Sciatic nerve (tissue), 2 donors: Measurements from ENCODE around the gene GLIPR2. TPM values are rescaled to one million over a fixed set of nuclear protein-coding genes. Genes with fewer than 3 reads are reported as not detected.
"Not testable (repeated sequence)": the region's sequence is repeated elsewhere in the genome, so short reads cannot be mapped to it uniquely, and the experiment has no call there.

Experiments
- ATAC-seq: fragments of 200-7000 bp; cut with Tn5 transposase; one replicate; pipeline ENCODE4 v1.9.1; 2020; ENCODE audit warnings: mild to moderate bottlenecking, moderate library complexity
- DNase-seq: peaks from one replicate; pipeline ENCODE4 v3.0.0-alpha.2; 2020; ENCODE audit warnings: low spot score
- intact Hi-C: fragments of 100-400 bp; cut with DNase I; formaldehyde crosslinking; loops from one replicate; pipeline ENCODE4 v1.14.2; 2022
- total RNA-seq: library from RNA; stranded (reverse); fragmentation: NEBNext Ultra II Directional; extraction: Animal tissue kit (Norgen Biotek cat#: 25700); gene quantifications from one replicate; pipeline ENCODE4 v1.2.1, GENCODE V29; 2021
- donor health status: DM: no; HTN: no; CAD: no.
- donor health status: DM: no; HTN: no; CAD: no.

Gene GLIPR2
- total RNA-seq, 1 donor from 2014 or later = 14.8 TPM

GRCh38 chr9:36154331-36154952 is 17.9 kb downstream of the GLIPR2 start:
- no peak for DNase-seq

GRCh38 chr9:36156116-36156515 is 19.6 kb downstream of the GLIPR2 start:
- ATAC-seq (no peak), DNase-seq (no peak)
- intact Hi-C loops = no loop called here

More at GRCh38 chr9:36154331-36154952, 17.9 kb downstream of the GLIPR2 start:
- peak; percentile 76 for ATAC-seq
- intact Hi-C loops = no loop called here

- intact Hi-C loops = no loop called here
- ATAC-seq = no peak
Observed at GRCh38 chr9:36158122-36158521, 21.6 kb downstream of the GLIPR2 start.

GRCh38 chr9:36158917-36159316 is 22.4 kb downstream of the GLIPR2 start:
- no peak for DNase-seq
- no peak for ATAC-seq
- intact Hi-C loops = no loop called here

More at GRCh38 chr9:36158122-36158521, 21.6 kb downstream of the GLIPR2 start:
- DNase-seq = no peak

GRCh38 chr9:36159509-36159908 is 23.0 kb downstream of the GLIPR2 start:
- DNase-seq, ATAC-seq, intact Hi-C loops: not testable (repeated sequence)

- intact Hi-C loops, DNase-seq, ATAC-seq: not testable (repeated sequence)
Observed at GRCh38 chr9:36160126-36160525, 23.6 kb downstream of the GLIPR2 start.

- DNase-seq (no peak), ATAC-seq (peak; percentile 21)
- intact Hi-C loops = no loop called here
Observed at GRCh38 chr9:36161187-36161586, 24.7 kb downstream of the GLIPR2 start.

GRCh38 chr9:36162211-36162738 is 25.7 kb downstream of the GLIPR2 start:
- no peak for DNase-seq
- intact Hi-C loops = no loop called here
- no peak for ATAC-seq

GRCh38 chr9:36163049-36163785 is 26.7 kb downstream of the GLIPR2 start:
- DNase-seq (peak; percentile 79), ATAC-seq (peak; percentile 82)
- intact Hi-C loops = no loop called here

GRCh38 chr9:36163786-36164170 is 27.2 kb downstream of the GLIPR2 start:
- DNase-seq (no peak), ATAC-seq (no peak)
- intact Hi-C loops = no loop called here

GRCh38 chr9:36164372-36164771 is 27.8 kb downstream of the GLIPR2 start:
- intact Hi-C loops = no loop called here
- DNase-seq (no peak), ATAC-seq (no peak)

GRCh38 chr9:36164989-36165388 is 28.5 kb downstream of the GLIPR2 start:
- intact Hi-C loops = no loop called here
- ATAC-seq (no peak), DNase-seq (no peak)

- ATAC-seq (peak; percentile 46), DNase-seq (no peak)
- intact Hi-C loops = no loop called here
Observed at GRCh38 chr9:36165826-36166167, 29.3 kb downstream of the GLIPR2 start.

- ATAC-seq (peak; percentile 91), DNase-seq (peak; percentile 89)
- intact Hi-C loops = no loop called here
Observed at GRCh38 chr9:36166168-36166927, 29.8 kb downstream of the GLIPR2 start.

GRCh38 chr9:36169166-36169565 is 32.6 kb downstream of the GLIPR2 start, which contains the start of gene CCIN:
Gene CCIN (plus strand): TSS chr9:36169388. CDS start chr9:36169503, 115 bp downstream.
- no peak for DNase-seq
- intact Hi-C loops = no loop called here

GRCh38 chr9:36169708-36170107 is 33.2 kb downstream of the GLIPR2 start:
- intact Hi-C loops = no loop called here
- no peak for ATAC-seq
- DNase-seq = no peak

More at GRCh38 chr9:36169166-36169565, 32.6 kb downstream of the GLIPR2 start, which contains the start of gene CCIN:
- ATAC-seq = no peak

- intact Hi-C loops = no loop called here
- no peak for ATAC-seq
- DNase-seq = peak; percentile 47
Observed at GRCh38 chr9:36170531-36170930, 34.0 kb downstream of the GLIPR2 start.

- intact Hi-C loops = no loop called here
- DNase-seq = peak; percentile 13
- no peak for ATAC-seq
Observed at GRCh38 chr9:36173861-36174260, 37.3 kb downstream of the GLIPR2 start.

- intact Hi-C loops = no loop called here
- peak; percentile 25 for DNase-seq
- ATAC-seq = no peak
Observed at GRCh38 chr9:36174271-36174670, 37.7 kb downstream of the GLIPR2 start.
